Stimulated activated CD4-positive, alpha-beta T cell treated with anti-CD3 and anti-CD28 coated beads, TNF-alpha, amount 100 ng/mL, for 1 hour (primary cell): ENCODE data around the gene TAGLN2.
A peak's percentile ranks its signal among the peaks of the same experiment; 100 is the strongest.

Source experiments
- DNase-seq, 3 donors: peaks; one replicate each; pipeline ENCODE4 v3.0.0-alpha.2; 2020; ENCODE audit warnings: low read depth in 3 of 3, low spot score in 1 of 3

TAGLN2 gene

GRCh38 chr1:159924791-159925718 is at the start of gene TAGLN2:
TSS of gene TAGLN2 (minus strand) at chr1:159925507. CDS start at chr1:159920509, 4,998 bp downstream.
- peak; percentile 76 to 89 (median 82) for DNase-seq

- DNase-seq = no peak
Observed at GRCh38 chr1:159974350-159974965, 49.2 kb upstream of the TAGLN2 start.

- no peak for DNase-seq
Observed at GRCh38 chr1:159973350-159973940, 48.1 kb upstream of the TAGLN2 start.

GRCh38 chr1:159972443-159973205 is 47.3 kb upstream of the TAGLN2 start:
- no peak for DNase-seq

- no peak for DNase-seq
Observed at GRCh38 chr1:159970932-159971342, 45.6 kb upstream of the TAGLN2 start.

- no peak for DNase-seq
Observed at GRCh38 chr1:159968901-159969300, 43.6 kb upstream of the TAGLN2 start.

GRCh38 chr1:159965263-159965662 is 40.0 kb upstream of the TAGLN2 start:
- DNase-seq = no peak

GRCh38 chr1:159964144-159964543 is 38.8 kb upstream of the TAGLN2 start:
- DNase-seq = no peak

- no peak for DNase-seq
Observed at GRCh38 chr1:159962176-159962575, 36.9 kb upstream of the TAGLN2 start.

- DNase-seq = no peak
Observed at GRCh38 chr1:159961636-159962035, 36.3 kb upstream of the TAGLN2 start.

GRCh38 chr1:159960721-159961381 is 35.5 kb upstream of the TAGLN2 start:
- DNase-seq = no peak

- DNase-seq = no peak
Observed at GRCh38 chr1:159959451-159959850, 34.1 kb upstream of the TAGLN2 start.

- DNase-seq = no peak
Observed at GRCh38 chr1:159958719-159959380, 33.5 kb upstream of the TAGLN2 start.

GRCh38 chr1:159957824-159958268 is 32.5 kb upstream of the TAGLN2 start:
- DNase-seq = no peak

GRCh38 chr1:159955456-159955855 is 30.1 kb upstream of the TAGLN2 start:
- no peak for DNase-seq

GRCh38 chr1:159953536-159954515 is 28.5 kb upstream of the TAGLN2 start, which contains the start of gene SLAMF9:
TSS of gene SLAMF9 (minus strand) at chr1:159954237. CDS start at chr1:159954137, 100 bp downstream.
- no peak for DNase-seq

GRCh38 chr1:159952932-159953331 is 27.6 kb upstream of the TAGLN2 start:
- DNase-seq = no peak

GRCh38 chr1:159951551-159951950 is 26.2 kb upstream of the TAGLN2 start:
- no peak for DNase-seq

GRCh38 chr1:159951016-159951415 is 25.7 kb upstream of the TAGLN2 start:
- no peak for DNase-seq
